ENCODE results near the gene PRELID1.
"Not testable (repeated sequence)": the region's sequence is repeated elsewhere in the genome, so short reads cannot be mapped to it uniquely, and the experiment has no call there.

The PRELID1 gene

GRCh38 chr5:177338251-177339106, 34.9 kb downstream of the PRELID1 start:
- Histone ChIP-seq H3K27me3 (ENCODE audit: insufficient read depth, poor library complexity, severe bottlenecking) (no peaks in the 10 kb centered on the region), H3K4me3 (replicated peaks; ENCODE audit: insufficient read depth, low read length) (no peak overlapping the region), H3K27ac (replicated peaks) (peak overlapping the region; percentile 18)
- TF ChIP-seq REST (IDR thresholded peaks at IDR 0.05; ENCODE audit: insufficient replicate concordance, low read depth) (no peak), GABPA (IDR thresholded peaks at IDR 0.05; ENCODE audit: low read depth) (no peak), CTCF (IDR thresholded peaks at IDR 0.05; ENCODE audit: insufficient read depth, low read length) (no peak), POLR2AphosphoS5 (IDR thresholded peaks at IDR 0.05; ENCODE audit: low read depth) (no peak), SPI1 (IDR thresholded peaks at IDR 0.05; ENCODE audit: borderline replicate concordance, low read depth) (no peak)
- no peak for DNase-seq (ENCODE audit: low read depth in 1 of 2, low spot score in 1 of 2)

GRCh38 chr5:177339107-177339638, 35.6 kb downstream of the PRELID1 start:
- H3K27me3 ChIP-seq (ENCODE audit: insufficient read depth, poor library complexity, severe bottlenecking) = no peaks in the 10 kb centered on the region
- TF ChIP-seq CTCF (IDR thresholded peaks at IDR 0.05; ENCODE audit: insufficient read depth, low read length) = no peak
- no peak for TF ChIP-seq POLR2AphosphoS5 (IDR thresholded peaks at IDR 0.05; ENCODE audit: low read depth)
- no peak for TF ChIP-seq GABPA (IDR thresholded peaks at IDR 0.05; ENCODE audit: low read depth)
- TF ChIP-seq REST (IDR thresholded peaks at IDR 0.05; ENCODE audit: insufficient replicate concordance, low read depth) = no peak
- TF ChIP-seq SPI1 (IDR thresholded peaks at IDR 0.05; ENCODE audit: borderline replicate concordance, low read depth) = peak; percentile 10; the same call in 1 of the 2 replicates
- H3K4me3 ChIP-seq (replicated peaks; ENCODE audit: insufficient read depth, low read length) = no peak overlapping the region
- peak overlapping the region; percentile 18 for H3K27ac ChIP-seq (replicated peaks)
- peak in 1 of 2 experiments; percentile 69 for DNase-seq (ENCODE audit: low read depth in 1 of 2, low spot score in 1 of 2)

GRCh38 chr5:177343000-177343399, 39.4 kb downstream of the PRELID1 start:
- not testable (repeated sequence) for DNase-seq (ENCODE audit: low read depth in 1 of 2, low spot score in 1 of 2); H3K27me3 ChIP-seq (ENCODE audit: insufficient read depth, poor library complexity, severe bottlenecking); H3K27ac ChIP-seq (replicated peaks); H3K4me3 ChIP-seq (replicated peaks; ENCODE audit: insufficient read depth, low read length)

GRCh38 chr5:177343777-177344176, 40.2 kb downstream of the PRELID1 start:
- Histone ChIP-seq H3K4me3 (replicated peaks; ENCODE audit: insufficient read depth, low read length) (no peak overlapping the region), H3K27me3 (ENCODE audit: insufficient read depth, poor library complexity, severe bottlenecking) (no peaks in the 10 kb centered on the region), H3K27ac (replicated peaks) (no peak overlapping the region)
- DNase-seq (ENCODE audit: low read depth in 1 of 2, low spot score in 1 of 2) = no peak
- TF ChIP-seq REST (IDR thresholded peaks at IDR 0.05; ENCODE audit: insufficient replicate concordance, low read depth) = no peak
- no peak for TF ChIP-seq GABPA (IDR thresholded peaks at IDR 0.05; ENCODE audit: low read depth)
- TF ChIP-seq CTCF (IDR thresholded peaks at IDR 0.05; ENCODE audit: insufficient read depth, low read length) = no peak
- no peak for TF ChIP-seq POLR2AphosphoS5 (IDR thresholded peaks at IDR 0.05; ENCODE audit: low read depth)
- no peak for TF ChIP-seq SPI1 (IDR thresholded peaks at IDR 0.05; ENCODE audit: borderline replicate concordance, low read depth)
